Mesothelial cell of epicardium (in vitro differentiated cells): Measurements from ENCODE around the gene GRM8. TPM values are rescaled to one million over a fixed set of nuclear protein-coding genes. Genes with fewer than 3 reads are reported as not detected.

Experiments
- DNase-seq, 2 experiments: peaks; one replicate each; pipeline ENCODE4 v3.0.0; 2021; ENCODE audit warnings: low spot score in 2 of 2; ENCODE audit not compliant: unreplicated experiment in 2 of 2
- H3K27ac Mint-ChIP-seq: 2 replicates; pipeline ENCODE4 v1.8.0; 2021; ENCODE audit warnings: mixed read lengths
- H3K27me3 Mint-ChIP-seq: 2 replicates; pipeline ENCODE4 v1.8.0; 2021; ENCODE audit warnings: low read depth, mixed read lengths
- H3K36me3 Mint-ChIP-seq: 2 replicates; pipeline ENCODE4 v1.8.0; 2021; ENCODE audit warnings: mixed read lengths
- H3K4me1 Mint-ChIP-seq: 2 replicates; pipeline ENCODE4 v1.8.0; 2021; ENCODE audit warnings: mixed read lengths
- H3K4me3 Mint-ChIP-seq: 2 replicates; pipeline ENCODE4 v1.8.0; 2021; ENCODE audit warnings: mild to moderate bottlenecking, moderate library complexity, mixed read lengths
- H3K9me3 Mint-ChIP-seq: 2 replicates; pipeline ENCODE4 v1.8.0; 2021; ENCODE audit warnings: mixed read lengths
- total RNA-seq: library from RNA; stranded (reverse); gene quantifications from 3 replicates; pipeline ENCODE4 v1.2.1, GENCODE V29; 2021
- TF ChIP-seq, protein P1 (sequence below): fragments of 200-600 bp; sonication (generic); IDR thresholded peaks from one replicate; pipeline ENCODE4 v1.5.0; 2021; ENCODE audit warnings: antibody characterized with exemption; ENCODE audit not compliant: unreplicated experiment

Gene GRM8
- total RNA-seq, 1 donor from 2014 or later = 1.0 TPM

- peaks cover 3% of the 10 kb centered on the region for H3K9me3 Mint-ChIP-seq
- no peak for DNase-seq
- H3K27me3 Mint-ChIP-seq = no peaks in the 10 kb centered on the region
- H3K36me3 Mint-ChIP-seq = no peaks in the 10 kb centered on the region
- H3K27ac Mint-ChIP-seq = no peak overlapping the region
- peaks cover 15% of the 10 kb centered on the region for H3K4me1 Mint-ChIP-seq
- TF ChIP-seq, protein P1, sequence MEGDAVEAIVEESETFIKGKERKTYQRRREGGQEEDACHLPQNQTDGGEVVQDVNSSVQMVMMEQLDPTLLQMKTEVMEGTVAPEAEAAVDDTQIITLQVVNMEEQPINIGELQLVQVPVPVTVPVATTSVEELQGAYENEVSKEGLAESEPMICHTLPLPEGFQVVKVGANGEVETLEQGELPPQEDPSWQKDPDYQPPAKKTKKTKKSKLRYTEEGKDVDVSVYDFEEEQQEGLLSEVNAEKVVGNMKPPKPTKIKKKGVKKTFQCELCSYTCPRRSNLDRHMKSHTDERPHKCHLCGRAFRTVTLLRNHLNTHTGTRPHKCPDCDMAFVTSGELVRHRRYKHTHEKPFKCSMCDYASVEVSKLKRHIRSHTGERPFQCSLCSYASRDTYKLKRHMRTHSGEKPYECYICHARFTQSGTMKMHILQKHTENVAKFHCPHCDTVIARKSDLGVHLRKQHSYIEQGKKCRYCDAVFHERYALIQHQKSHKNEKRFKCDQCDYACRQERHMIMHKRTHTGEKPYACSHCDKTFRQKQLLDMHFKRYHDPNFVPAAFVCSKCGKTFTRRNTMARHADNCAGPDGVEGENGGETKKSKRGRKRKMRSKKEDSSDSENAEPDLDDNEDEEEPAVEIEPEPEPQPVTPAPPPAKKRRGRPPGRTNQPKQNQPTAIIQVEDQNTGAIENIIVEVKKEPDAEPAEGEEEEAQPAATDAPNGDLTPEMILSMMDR = no peak
- no peak overlapping the region for H3K4me3 Mint-ChIP-seq
Observed at GRCh38 chr7:126499481-126499880, 753.3 kb downstream of the GRM8 start.

DNA sequence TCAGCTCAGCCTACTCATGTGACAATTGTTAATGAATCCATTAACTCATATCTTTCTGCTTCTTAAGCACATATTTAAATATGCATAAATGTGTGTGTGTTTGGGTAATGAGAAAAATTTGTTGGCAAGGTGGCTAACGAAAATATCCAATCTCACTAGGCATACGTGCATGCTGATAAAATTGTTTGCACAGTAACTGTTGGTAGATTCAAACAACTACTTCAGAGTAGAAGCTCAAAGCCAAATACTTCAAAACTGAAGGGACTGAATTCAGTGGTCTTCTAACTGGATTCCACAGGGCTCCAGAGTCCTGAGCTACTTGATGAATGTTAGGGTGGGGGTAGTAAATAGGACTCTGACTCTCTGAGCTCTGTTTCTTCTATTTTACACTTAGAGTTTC lies 757.0 kb downstream of the GRM8 start:
- Mint-ChIP-seq H3K36me3 (no peaks in the 10 kb centered on the region), H3K27ac (no peak overlapping the region)
- TF ChIP-seq, protein P1 = no peak

GRCh38 chr7:126495001-126495400 lies 757.7 kb downstream of the GRM8 start:
- Mint-ChIP-seq H3K27ac (no peak overlapping the region), H3K36me3 (no peaks in the 10 kb centered on the region), H3K27me3 (no peaks in the 10 kb centered on the region), H3K4me1 (peaks cover 7% of the 10 kb centered on the region), H3K4me3 (no peak overlapping the region), H3K9me3 (peaks cover 3% of the 10 kb centered on the region)
- TF ChIP-seq, protein P1 = no peak
- no peak for DNase-seq

More for the DNA sequence above, 757.0 kb downstream of the GRM8 start:
- H3K4me1 Mint-ChIP-seq = peaks cover 7% of the 10 kb centered on the region
- no peak overlapping the region for H3K4me3 Mint-ChIP-seq
- no peaks in the 10 kb centered on the region for H3K27me3 Mint-ChIP-seq
- H3K9me3 Mint-ChIP-seq = peaks cover 3% of the 10 kb centered on the region
- DNase-seq = no peak

GRCh38 chr7:126493801-126494200 lies 758.9 kb downstream of the GRM8 start:
- no peaks in the 10 kb centered on the region for H3K9me3 Mint-ChIP-seq
- no peaks in the 10 kb centered on the region for H3K27me3 Mint-ChIP-seq
- TF ChIP-seq, protein P1 = no peak
- H3K4me1 Mint-ChIP-seq = peaks cover 7% of the 10 kb centered on the region
- no peak overlapping the region for H3K27ac Mint-ChIP-seq
- H3K4me3 Mint-ChIP-seq = no peak overlapping the region
- H3K36me3 Mint-ChIP-seq = no peaks in the 10 kb centered on the region
- DNase-seq = no peak

- no peaks in the 10 kb centered on the region for H3K9me3 Mint-ChIP-seq
- no peaks in the 10 kb centered on the region for H3K4me1 Mint-ChIP-seq
- H3K36me3 Mint-ChIP-seq = no peaks in the 10 kb centered on the region
- no peak overlapping the region for H3K4me3 Mint-ChIP-seq
- no peak for DNase-seq
- no peak overlapping the region for H3K27ac Mint-ChIP-seq
- TF ChIP-seq, protein P1 = no peak
- no peaks in the 10 kb centered on the region for H3K27me3 Mint-ChIP-seq
Observed at GRCh38 chr7:126489874-126490273, 762.9 kb downstream of the GRM8 start.
